Smooth muscle cell (in vitro differentiated cells): ENCODE results near the gene ESYT2. TPM values are rescaled to one million over a fixed set of nuclear protein-coding genes. Genes with fewer than 3 reads are reported as not detected.
"Not testable (repeated sequence)": the region's sequence is repeated elsewhere in the genome, so short reads cannot be mapped to it uniquely, and the experiment has no call there.

Source experiments
- DNase-seq: peaks from one replicate; lab custom pipeline; 2025; ENCODE audit not compliant: unreplicated experiment; lab: John Stamatoyannopoulos, UW
- H2AFZ ChIP-seq: fragments of 200-600 bp; sonication (generic); 2 replicates; pipeline ENCODE4 v1.6.0; 2016; ENCODE audit warnings: antibody characterized with exemption, low read depth, mild to moderate bottlenecking
- H3F3A ChIP-seq: fragments of 200-600 bp; sonication (generic); 2 replicates; pipeline ENCODE4 v1.6.0; 2017; ENCODE audit warnings: antibody characterized with exemption, low read depth
- H3K27ac ChIP-seq: fragments of 200-600 bp; sonication (generic); 2 replicates; pipeline ENCODE4 v1.5.1; 2016; ENCODE audit warnings: low read depth, mild to moderate bottlenecking
- H3K27me3 ChIP-seq: fragments of 200-600 bp; sonication (generic); 2 replicates; pipeline ENCODE4 v1.6.1; 2016; ENCODE audit warnings: low read depth, mild to moderate bottlenecking
- H3K36me3 ChIP-seq: fragments of 200-600 bp; sonication (generic); 2 replicates; pipeline ENCODE4 v1.5.1; 2016; ENCODE audit warnings: low read depth
- H3K4me1 ChIP-seq: fragments of 200-600 bp; sonication (generic); 2 replicates; pipeline ENCODE4 v1.5.1; 2016; ENCODE audit warnings: low read depth
- H3K4me2 ChIP-seq: fragments of 200-600 bp; sonication (generic); 2 replicates; pipeline ENCODE4 v1.6.0; 2016; ENCODE audit warnings: mild to moderate bottlenecking
- H3K4me3 ChIP-seq: fragments of 200-600 bp; sonication (generic); 2 replicates; pipeline ENCODE4 v1.5.1; 2016; ENCODE audit warnings: mild to moderate bottlenecking
- H3K79me2 ChIP-seq: fragments of 200-600 bp; sonication (generic); 2 replicates; pipeline ENCODE4 v1.6.0; 2016; ENCODE audit warnings: low read depth, mild to moderate bottlenecking
- H3K9ac ChIP-seq: fragments of 200-600 bp; sonication (generic); 2 replicates; pipeline ENCODE4 v1.6.0; 2016; ENCODE audit warnings: low read depth
- H3K9me3 ChIP-seq: fragments of 200-600 bp; sonication (generic); replicated peaks from 2 replicates; pipeline ENCODE4 v1.5.1; 2016; ENCODE audit warnings: low read depth
- H4K20me1 ChIP-seq: fragments of 200-600 bp; sonication (generic); 2 replicates; pipeline ENCODE4 v1.6.0; 2016; ENCODE audit warnings: low read depth
- CTCF ChIP-seq: fragments of 200-600 bp; sonication (generic); IDR thresholded peaks from 2 replicates; pipeline ENCODE4 v1.5.1; 2017; ENCODE audit warnings: borderline replicate concordance, mild to moderate bottlenecking, antibody characterized with exemption; ENCODE audit not compliant: insufficient read depth, poor library complexity, severe bottlenecking
- WGBS: methylation state at CpG from one replicate; pipeline ENCODE4 v1.1.7; 2016; ENCODE audit warnings: low lambda C conversion rate; 5-methylcytosine and 5-hydroxymethylcytosine counted together
- polyA plus RNA-seq: library from polyadenylated mRNA; unstranded; fragments of >200 nt; fragmentation: Nextera tagmentation; extraction: Ambion mirVana; gene quantifications from 2 replicates; pipeline ENCODE4 v1.2.1, GENCODE V29; 2016
- total RNA-seq: library from RNA; depleted of rRNA; stranded (reverse); fragments of >200 nt; gene quantifications from 2 replicates; pipeline ENCODE4 v1.2.3, GENCODE V29; 2014

ESYT2 gene
- total and polyA plus RNA-seq, 2 experiments from 2014 or later = 27.9 to 69.4 TPM

GRCh38 chr7:158863611-158864506, 34.5 kb upstream of the ESYT2 start:
- H3K79me2 ChIP-seq = peaks cover 48% of the 10 kb centered on the region
- DNase-seq = peak; percentile 25
- no peaks in the 10 kb centered on the region for H3F3A ChIP-seq
- WGBS = 4% methylated on average over 23 of the region's 45 CpGs
- H3K4me3 ChIP-seq = peak overlapping the region; percentile 68
- peak overlapping the region; percentile 93 for H3K27ac ChIP-seq
- no peak for TF ChIP-seq CTCF
- H4K20me1 ChIP-seq = no peaks in the 10 kb centered on the region
- no peaks in the 10 kb centered on the region for H3K36me3 ChIP-seq
- peak overlapping the region; percentile 87 for H3K9ac ChIP-seq
- H3K4me2 ChIP-seq = peak overlapping the region; percentile 84
- no peaks in the 10 kb centered on the region for H3K27me3 ChIP-seq
- H3K4me1 ChIP-seq = peaks cover 27% of the 10 kb centered on the region
- H3K9me3 ChIP-seq = no peaks in the 10 kb centered on the region
- peak overlapping the region; percentile 84 for H2AFZ ChIP-seq

DNA sequence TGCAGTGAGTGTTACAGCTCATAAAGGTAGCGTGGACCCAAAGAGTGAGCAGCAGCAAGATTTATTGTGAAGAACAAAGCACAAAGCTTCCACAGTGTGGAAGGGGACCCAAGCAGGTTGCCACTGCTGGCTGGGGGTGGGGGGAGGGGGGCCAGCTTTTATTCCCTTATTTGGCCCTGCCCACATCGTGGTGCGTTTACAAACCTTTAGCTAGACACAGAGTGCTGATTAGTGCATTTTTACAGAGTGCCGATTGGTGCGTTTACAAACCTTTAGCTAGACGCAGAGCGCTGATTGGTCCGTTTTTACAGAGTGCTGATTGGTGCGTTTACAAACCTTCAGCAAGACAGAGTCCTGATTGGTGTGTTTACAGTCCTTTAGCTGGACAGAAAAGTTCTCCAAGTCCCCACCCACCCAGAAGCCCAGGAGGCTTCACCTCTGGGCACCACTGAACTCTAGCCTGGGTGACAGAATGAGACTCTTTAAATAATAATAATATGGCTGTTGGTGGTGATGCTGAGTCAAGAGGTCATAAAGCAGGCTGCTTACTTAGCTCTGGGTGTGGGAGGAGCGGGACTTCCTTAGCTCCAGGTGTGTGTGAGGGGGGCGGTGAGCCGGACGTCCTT, 33.8 kb upstream of the ESYT2 start:
- not testable (repeated sequence) for H3K27me3 ChIP-seq, H3K36me3 ChIP-seq, H4K20me1 ChIP-seq, H3F3A ChIP-seq, DNase-seq, H2AFZ ChIP-seq, H3K9me3 ChIP-seq
- H3K79me2 ChIP-seq = peaks cover 52% of the 10 kb centered on the region
- peak overlapping the region; percentile 84 for H3K4me2 ChIP-seq
- H3K9ac ChIP-seq = peak overlapping the region; percentile 87
- peaks cover 32% of the 10 kb centered on the region for H3K4me1 ChIP-seq
- WGBS = 65% methylated on average over 13 of the region's 13 CpGs
- peak overlapping the region; percentile 68 for H3K4me3 ChIP-seq
- H3K27ac ChIP-seq = peak overlapping the region; percentile 93

- H3F3A ChIP-seq = peaks cover 4% of the 10 kb centered on the region
- H3K4me3 ChIP-seq = no peak overlapping the region
- H3K27ac ChIP-seq = no peak overlapping the region
- no peaks in the 10 kb centered on the region for H3K27me3 ChIP-seq
- DNase-seq = no peak
- no peak for TF ChIP-seq CTCF
- H3K9ac ChIP-seq = no peak overlapping the region
- WGBS = 94% methylated on average over 11 of the region's 11 CpGs
- no peaks in the 10 kb centered on the region for H3K9me3 ChIP-seq
- H3K4me1 ChIP-seq = peaks cover 42% of the 10 kb centered on the region
- H3K79me2 ChIP-seq = peaks cover 54% of the 10 kb centered on the region
- no peaks in the 10 kb centered on the region for H3K36me3 ChIP-seq
- no peak overlapping the region for H2AFZ ChIP-seq
- H3K4me2 ChIP-seq = no peak overlapping the region
- no peaks in the 10 kb centered on the region for H4K20me1 ChIP-seq
Observed at GRCh38 chr7:158861936-158862704, 32.8 kb upstream of the ESYT2 start.
